Loucy (cell line): Measurements from ENCODE around the gene UVRAG.

Experiments used
- CTCF ChIP-seq: fragments of 200-600 bp; sonication (generic); conservative IDR thresholded peaks from 2 replicates; pipeline ENCODE4 v1.5.1; 2014; ENCODE audit warnings: mild to moderate bottlenecking, antibody characterized with exemption, low read length
- EZH2phosphoT487 ChIP-seq: fragments of 200-600 bp; IDR thresholded peaks from 2 replicates; pipeline ENCODE4 v1.6.1; 2018; ENCODE audit warnings: antibody characterized with exemption, mild to moderate bottlenecking, moderate library complexity, borderline replicate concordance

- TF ChIP-seq EZH2phosphoT487, result no peak
- no peak for TF ChIP-seq CTCF
These were observed 324.3 kb downstream of the UVRAG start for GRCh38 chr11:76139314-76139713.
